ENCODE measurements around the gene CNN2.

Gene CNN2

DNA sequence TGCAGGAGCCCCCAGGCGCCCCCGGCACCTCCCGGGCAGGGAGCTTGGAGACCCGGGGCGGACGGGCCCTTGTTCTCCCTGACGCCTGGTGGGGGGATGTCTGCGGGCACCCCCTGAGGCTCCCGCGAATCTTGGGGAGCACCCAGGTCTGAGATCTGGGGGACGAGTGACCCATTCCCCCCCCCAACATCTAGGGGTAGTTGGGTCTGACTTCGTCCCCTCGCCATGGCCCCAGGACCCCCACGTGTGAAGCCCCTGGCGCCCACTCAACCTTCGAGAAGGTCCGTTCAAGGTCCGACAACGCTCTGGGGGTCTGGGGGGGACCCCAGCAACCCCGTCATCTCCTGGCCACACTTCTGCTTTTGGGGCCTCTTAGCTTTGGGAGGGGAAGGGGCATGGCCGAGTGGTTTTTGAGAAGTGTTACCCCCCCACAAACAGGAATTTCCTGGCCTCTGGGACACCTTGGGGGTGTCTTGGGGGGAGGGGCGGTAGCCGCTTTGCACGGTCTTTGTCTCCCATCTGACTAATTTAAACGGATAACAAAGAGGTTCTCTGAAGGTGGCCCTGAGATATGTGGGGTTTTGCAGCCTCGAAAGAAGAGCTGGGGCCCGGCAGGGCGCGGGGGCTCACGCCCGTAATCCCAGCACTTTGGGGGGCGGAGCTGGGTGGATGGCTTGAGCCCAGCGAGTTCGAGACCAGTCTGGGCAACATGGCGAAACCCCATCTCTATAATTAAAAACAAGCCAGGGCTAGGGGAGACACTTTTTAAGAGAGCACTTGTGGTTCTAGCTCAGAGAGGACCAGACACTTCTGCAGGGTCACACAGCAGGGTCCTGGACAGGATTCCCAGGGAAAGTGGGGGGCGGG lies 608 bp downstream of the CNN2 start:
- no peak for DNase-seq
- TF ChIP-seq, protein P1, sequence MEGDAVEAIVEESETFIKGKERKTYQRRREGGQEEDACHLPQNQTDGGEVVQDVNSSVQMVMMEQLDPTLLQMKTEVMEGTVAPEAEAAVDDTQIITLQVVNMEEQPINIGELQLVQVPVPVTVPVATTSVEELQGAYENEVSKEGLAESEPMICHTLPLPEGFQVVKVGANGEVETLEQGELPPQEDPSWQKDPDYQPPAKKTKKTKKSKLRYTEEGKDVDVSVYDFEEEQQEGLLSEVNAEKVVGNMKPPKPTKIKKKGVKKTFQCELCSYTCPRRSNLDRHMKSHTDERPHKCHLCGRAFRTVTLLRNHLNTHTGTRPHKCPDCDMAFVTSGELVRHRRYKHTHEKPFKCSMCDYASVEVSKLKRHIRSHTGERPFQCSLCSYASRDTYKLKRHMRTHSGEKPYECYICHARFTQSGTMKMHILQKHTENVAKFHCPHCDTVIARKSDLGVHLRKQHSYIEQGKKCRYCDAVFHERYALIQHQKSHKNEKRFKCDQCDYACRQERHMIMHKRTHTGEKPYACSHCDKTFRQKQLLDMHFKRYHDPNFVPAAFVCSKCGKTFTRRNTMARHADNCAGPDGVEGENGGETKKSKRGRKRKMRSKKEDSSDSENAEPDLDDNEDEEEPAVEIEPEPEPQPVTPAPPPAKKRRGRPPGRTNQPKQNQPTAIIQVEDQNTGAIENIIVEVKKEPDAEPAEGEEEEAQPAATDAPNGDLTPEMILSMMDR (IDR thresholded peaks at IDR 0.05): no peak
- H3K4me3 Mint-ChIP-seq: peak overlapping the region; percentile 91
- peak overlapping the region; percentile 61 for H3K27ac Mint-ChIP-seq
- no peaks in the 10 kb centered on the region for H3K27me3 Mint-ChIP-seq (ENCODE audit: low read depth, poor library complexity)
- H3K4me1 Mint-ChIP-seq: peaks cover 18% of the 10 kb centered on the region
- H3K36me3 Mint-ChIP-seq (ENCODE audit: low read depth): peaks cover 10% of the 10 kb centered on the region
- H3K9me3 Mint-ChIP-seq: no peaks in the 10 kb centered on the region

DNA sequence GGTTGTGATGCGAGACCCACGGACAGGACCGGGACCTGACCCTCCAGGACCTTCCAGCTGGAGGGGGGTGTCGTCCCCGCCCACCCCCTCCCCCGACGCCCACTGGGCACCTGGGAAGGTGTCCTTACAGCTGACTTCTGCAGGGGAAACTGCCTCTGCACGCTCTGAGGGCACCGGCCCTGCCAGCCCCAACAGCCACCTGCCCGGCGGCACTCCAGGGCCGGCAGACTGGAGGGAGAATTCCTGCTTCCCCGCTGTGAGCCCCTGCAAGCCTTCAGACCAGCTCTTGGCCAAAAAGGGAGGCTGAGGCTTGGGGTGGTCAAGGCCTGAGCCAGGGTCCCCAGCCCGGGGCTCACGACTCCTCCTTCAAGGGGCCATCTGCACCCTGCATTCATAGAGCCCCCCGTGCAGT lies 1.2 kb downstream of the CNN2 start:
- no peak for DNase-seq
- H3K4me3 Mint-ChIP-seq: peak overlapping the region; percentile 91
- TF ChIP-seq, protein P1 (IDR thresholded peaks at IDR 0.05): no peak
- peaks cover 18% of the 10 kb centered on the region for H3K4me1 Mint-ChIP-seq
- H3K36me3 Mint-ChIP-seq (ENCODE audit: low read depth): peaks cover 17% of the 10 kb centered on the region
- H3K27ac Mint-ChIP-seq: no peak overlapping the region
- no peaks in the 10 kb centered on the region for H3K27me3 Mint-ChIP-seq (ENCODE audit: low read depth, poor library complexity)
- H3K9me3 Mint-ChIP-seq: no peaks in the 10 kb centered on the region

DNA sequence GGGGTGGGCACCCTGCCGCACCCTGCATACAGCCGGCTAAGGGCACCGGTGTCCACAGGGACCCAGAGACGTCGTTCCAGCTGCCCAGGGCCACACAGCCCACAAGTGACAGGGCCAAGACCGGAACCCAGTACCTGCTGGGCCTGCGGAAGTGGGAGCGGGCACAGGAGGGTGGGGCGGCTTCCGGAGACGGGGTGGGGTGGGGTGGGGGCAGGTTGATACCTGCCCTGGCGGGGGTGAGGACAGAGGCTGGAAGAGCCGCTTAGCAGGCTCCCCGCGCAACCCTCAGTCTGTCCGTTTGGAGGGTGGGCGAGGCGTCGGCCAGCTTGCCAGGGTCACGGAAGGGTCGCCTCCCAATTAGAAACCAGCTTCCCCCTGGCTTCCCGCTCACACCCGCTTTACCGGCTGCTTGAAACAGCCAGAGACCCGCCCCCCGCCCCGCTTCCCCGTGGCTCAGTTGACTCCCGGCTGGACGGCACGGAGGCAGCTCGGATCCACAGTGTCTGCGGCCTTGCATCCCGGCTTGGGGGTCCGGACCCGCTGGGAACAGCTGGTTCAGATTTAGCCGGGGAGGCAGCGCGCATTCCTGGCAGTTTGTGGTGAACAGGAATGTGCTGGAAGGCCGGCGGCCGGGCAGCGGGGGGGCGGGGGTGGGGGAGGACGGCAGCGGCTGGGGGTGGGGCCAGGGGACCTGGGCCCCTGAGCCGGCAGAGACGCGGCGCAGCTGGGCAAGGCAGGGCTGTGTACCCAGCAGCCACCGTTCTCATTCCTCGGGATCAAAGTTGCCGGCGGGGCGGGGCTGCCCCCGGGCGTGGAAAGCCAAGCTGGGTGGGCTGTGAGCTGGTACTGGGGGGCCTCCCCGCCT lies 1.9 kb downstream of the CNN2 start:
- H3K4me1 Mint-ChIP-seq: peaks cover 18% of the 10 kb centered on the region
- TF ChIP-seq, protein P1 (IDR thresholded peaks at IDR 0.05): no peak
- H3K4me3 Mint-ChIP-seq: peak overlapping the region; percentile 91
- H3K27me3 Mint-ChIP-seq (ENCODE audit: low read depth, poor library complexity): no peaks in the 10 kb centered on the region
- DNase-seq: peak; percentile 79
- no peaks in the 10 kb centered on the region for H3K9me3 Mint-ChIP-seq
- peaks cover 22% of the 10 kb centered on the region for H3K36me3 Mint-ChIP-seq (ENCODE audit: low read depth)
- H3K27ac Mint-ChIP-seq: peak overlapping the region; percentile 36

DNA sequence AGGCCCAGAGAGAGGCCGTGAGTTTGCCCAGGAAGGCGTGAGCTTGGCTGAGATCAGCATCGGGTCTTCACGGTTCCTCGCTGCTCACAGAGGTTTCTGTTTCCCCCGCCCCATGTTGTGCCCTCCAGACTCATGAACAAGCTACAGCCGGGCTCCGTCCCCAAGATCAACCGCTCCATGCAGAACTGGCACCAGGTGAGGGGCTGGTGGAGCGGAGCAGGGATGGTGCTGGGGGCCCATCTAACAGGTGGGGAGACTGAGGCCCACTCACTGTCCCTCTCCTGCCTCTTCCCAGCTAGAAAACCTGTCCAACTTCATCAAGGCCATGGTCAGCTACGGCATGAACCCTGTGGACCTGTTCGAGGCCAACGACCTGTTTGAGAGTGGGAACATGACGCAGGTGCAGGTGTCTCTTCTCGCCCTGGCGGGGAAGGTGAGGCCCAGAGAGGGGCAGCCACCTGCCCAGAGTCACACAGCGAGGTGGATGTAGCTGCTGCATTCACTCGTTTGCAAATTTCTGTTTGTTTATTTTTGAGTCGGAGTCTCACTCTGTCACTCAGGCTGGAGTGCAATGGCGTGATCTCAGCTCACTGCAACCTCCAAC lies 6.0 kb downstream of the CNN2 start:
- Mint-ChIP-seq H3K27me3 (ENCODE audit: low read depth, poor library complexity) (no peaks in the 10 kb centered on the region), H3K9me3 (no peaks in the 10 kb centered on the region), H3K36me3 (ENCODE audit: low read depth) (peaks cover 43% of the 10 kb centered on the region), H3K27ac (no peak overlapping the region), H3K4me1 (peaks cover 13% of the 10 kb centered on the region), H3K4me3 (no peak overlapping the region)
- TF ChIP-seq, protein P1 (IDR thresholded peaks at IDR 0.05): no peak
- DNase-seq: no peak

DNA sequence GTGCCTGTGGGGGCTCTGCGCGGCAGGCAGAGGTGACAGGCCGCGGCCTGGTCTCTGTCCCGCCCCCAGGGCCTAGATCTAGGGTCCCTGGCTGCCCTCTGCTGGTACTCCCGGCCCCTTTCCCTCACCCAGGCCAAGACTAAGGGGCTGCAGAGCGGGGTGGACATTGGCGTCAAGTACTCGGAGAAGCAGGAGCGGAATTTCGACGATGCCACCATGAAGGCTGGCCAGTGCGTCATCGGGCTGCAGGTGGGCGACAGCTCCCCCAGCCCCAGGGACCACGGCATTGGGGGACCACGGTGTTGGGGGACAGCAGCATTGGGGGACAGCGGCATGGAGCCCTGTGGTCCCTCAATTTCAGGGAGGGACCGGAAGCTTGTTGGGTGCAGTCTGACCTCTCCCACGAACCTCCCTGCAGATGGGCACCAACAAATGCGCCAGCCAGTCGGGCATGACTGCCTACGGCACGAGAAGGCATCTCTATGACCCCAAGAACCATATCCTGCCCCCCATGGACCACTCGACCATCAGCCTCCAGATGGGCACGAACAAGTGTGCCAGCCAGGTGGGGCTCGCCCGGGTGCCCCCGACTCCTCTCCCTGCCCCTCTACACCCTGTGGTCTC lies 9.7 kb downstream of the CNN2 start:
- no peak for DNase-seq
- H3K9me3 Mint-ChIP-seq: no peaks in the 10 kb centered on the region
- no peaks in the 10 kb centered on the region for H3K27me3 Mint-ChIP-seq (ENCODE audit: low read depth, poor library complexity)
- H3K36me3 Mint-ChIP-seq (ENCODE audit: low read depth): peaks cover 50% of the 10 kb centered on the region
- H3K4me1 Mint-ChIP-seq: peaks cover 24% of the 10 kb centered on the region
- TF ChIP-seq, protein P1 (IDR thresholded peaks at IDR 0.05): no peak
- no peak overlapping the region for H3K27ac Mint-ChIP-seq
- H3K4me3 Mint-ChIP-seq: no peak overlapping the region
